HEK293T (cell line): Measurements from ENCODE around the gene NUDT4.
"Not testable (repeated sequence)": the region's sequence is repeated elsewhere in the genome, so short reads cannot be mapped to it uniquely, and the experiment has no call there.

Experiments used
- ARNT ChIP-seq: fragments of 450-650 bp; IDR thresholded peaks from 2 replicates; pipeline ENCODE4 v1.6.1; 2017; ENCODE audit warnings: mild to moderate bottlenecking
- BHLHE40 ChIP-seq: fragments of 450-650 bp; IDR thresholded peaks from 2 replicates; pipeline ENCODE4 v1.6.1; 2016; ENCODE audit warnings: mild to moderate bottlenecking, moderate library complexity, borderline replicate concordance
- ELF4 ChIP-seq: fragments of 450-650 bp; IDR thresholded peaks from 2 replicates; pipeline ENCODE4 v1.6.1; 2017; ENCODE audit warnings: antibody characterized with exemption
- FOXA1 ChIP-seq: fragments of 450-650 bp; IDR thresholded peaks from 2 replicates; pipeline ENCODE4 v1.6.1; 2016; ENCODE audit warnings: mild to moderate bottlenecking
- FOXK2 ChIP-seq: fragments of 450-650 bp; IDR thresholded peaks from 2 replicates; pipeline ENCODE4 v1.6.1; 2016; ENCODE audit warnings: mild to moderate bottlenecking
- FOXM1 ChIP-seq: fragments of 450-650 bp; IDR thresholded peaks from 2 replicates; pipeline ENCODE4 v1.6.1; 2017; ENCODE audit warnings: mild to moderate bottlenecking, borderline replicate concordance
- L3MBTL2 ChIP-seq: fragments of 450-650 bp; conservative IDR thresholded peaks from 2 replicates; pipeline ENCODE4 v1.6.1; 2016; ENCODE audit warnings: mild to moderate bottlenecking
- SP1 ChIP-seq: fragments of 450-650 bp; IDR thresholded peaks from 2 replicates; pipeline ENCODE4 v1.6.1; 2017
- SUZ12 ChIP-seq: fragments of 450-650 bp; IDR thresholded peaks from 2 replicates; pipeline ENCODE4 v1.6.1; 2016; ENCODE audit warnings: mild to moderate bottlenecking
- TARDBP ChIP-seq: fragments of 450-650 bp; IDR thresholded peaks from 2 replicates; pipeline ENCODE4 v1.6.1; 2016
- ZNF384 ChIP-seq: fragments of 450-650 bp; IDR thresholded peaks from 2 replicates; pipeline ENCODE4 v1.6.1; 2016
- TF ChIP-seq, protein P1 (sequence below): fragments of 450-650 bp; IDR thresholded peaks from 2 replicates; pipeline ENCODE4 v1.6.1; 2016

DNA sequence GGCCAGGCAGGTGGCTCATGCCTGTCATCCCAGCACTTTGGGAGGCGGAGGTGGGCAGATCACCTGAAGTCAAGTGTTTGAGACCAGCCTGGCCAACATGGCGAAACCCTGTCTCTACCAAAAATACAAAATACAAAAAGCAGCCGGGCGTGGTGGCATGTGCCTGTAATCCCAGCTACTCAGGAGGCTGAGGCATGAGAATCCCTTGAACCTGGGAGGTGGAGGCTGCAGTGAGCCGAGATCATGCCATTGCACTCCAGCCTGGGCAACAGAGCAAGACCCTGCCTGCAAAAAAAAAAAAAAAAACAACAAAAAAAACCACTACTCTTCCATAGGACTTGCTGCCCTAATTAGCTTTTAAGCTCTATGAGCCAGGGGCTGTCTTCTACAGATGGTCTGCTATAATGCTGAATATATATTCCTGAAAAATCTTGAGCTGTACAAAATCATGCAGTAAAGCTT lies 4.3 kb downstream of the NUDT4 start:
- TF ChIP-seq FOXK2, FOXM1, ELF4, BHLHE40, FOXA1, L3MBTL2, SP1, TARDBP, ARNT, ZNF384, SUZ12: not testable (repeated sequence)
- TF ChIP-seq, protein P1, sequence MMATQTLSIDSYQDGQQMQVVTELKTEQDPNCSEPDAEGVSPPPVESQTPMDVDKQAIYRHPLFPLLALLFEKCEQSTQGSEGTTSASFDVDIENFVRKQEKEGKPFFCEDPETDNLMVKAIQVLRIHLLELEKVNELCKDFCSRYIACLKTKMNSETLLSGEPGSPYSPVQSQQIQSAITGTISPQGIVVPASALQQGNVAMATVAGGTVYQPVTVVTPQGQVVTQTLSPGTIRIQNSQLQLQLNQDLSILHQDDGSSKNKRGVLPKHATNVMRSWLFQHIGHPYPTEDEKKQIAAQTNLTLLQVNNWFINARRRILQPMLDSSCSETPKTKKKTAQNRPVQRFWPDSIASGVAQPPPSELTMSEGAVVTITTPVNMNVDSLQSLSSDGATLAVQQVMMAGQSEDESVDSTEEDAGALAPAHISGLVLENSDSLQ: not testable (repeated sequence)
